Neural cell (in vitro differentiated cells): Measurements from ENCODE around the gene MDM1. TPM values are rescaled to one million over a fixed set of nuclear protein-coding genes. Genes with fewer than 3 reads are reported as not detected.

Source experiments
- H2AFZ ChIP-seq: fragments of 200-600, 300-800 bp; sonication (generic), shearing (Covaris generic); 2 replicates; pipeline ENCODE4 v1.6.0; 2014; ENCODE audit warnings: low read depth, mild to moderate bottlenecking, antibody characterized with exemption, low read length, moderate library complexity
- H3F3A ChIP-seq: fragments of 200-600 bp; shearing (Covaris generic); 2 replicates; pipeline ENCODE4 v1.6.1; 2016; ENCODE audit warnings: mild to moderate bottlenecking, moderate library complexity, mixed read lengths, antibody characterized with exemption, low read length; ENCODE audit not compliant: insufficient read depth, poor library complexity, severe bottlenecking
- H3K27ac ChIP-seq: fragments of 200-600, 300-800 bp; sonication (generic), shearing (Covaris generic); 2 replicates; pipeline ENCODE4 v1.5.1; 2014; ENCODE audit warnings: mild to moderate bottlenecking, low read length, moderate library complexity
- H3K27me3 ChIP-seq: fragments of 300-800, 200-600 bp; sonication (generic), shearing (Covaris generic); 2 replicates; pipeline ENCODE4 v1.6.0; 2014; ENCODE audit warnings: mild to moderate bottlenecking, low read depth, low read length, moderate library complexity; ENCODE audit not compliant: insufficient read depth
- H3K36me3 ChIP-seq: fragments of 300-800, 200-600 bp; sonication (generic), shearing (Covaris generic); 2 replicates; pipeline ENCODE4 v1.5.1; 2014; ENCODE audit warnings: mild to moderate bottlenecking, antibody characterized with exemption, low read length, moderate library complexity; ENCODE audit not compliant: insufficient read depth
- H3K4me2 ChIP-seq: fragments of 300-800, 200-600 bp; sonication (generic), shearing (Covaris generic); 2 replicates; pipeline ENCODE4 v1.6.0; 2014; ENCODE audit warnings: mild to moderate bottlenecking, low read length
- H3K4me3 ChIP-seq: fragments of 300-800, 200-600 bp; sonication (generic), shearing (Covaris generic); 2 replicates; pipeline ENCODE4 v1.5.1; 2014; ENCODE audit warnings: mild to moderate bottlenecking, low read length, moderate library complexity
- H3K79me2 ChIP-seq: fragments of 200-600 bp; shearing (Covaris generic); replicated peaks from 2 replicates; pipeline ENCODE4 v1.6.0; 2014; ENCODE audit warnings: mild to moderate bottlenecking, low read length, moderate library complexity; ENCODE audit not compliant: insufficient read depth
- H3K9ac ChIP-seq: fragments of 300-800, 200-600 bp; sonication (generic), shearing (Covaris generic); 2 replicates; pipeline ENCODE4 v1.6.1; 2016; ENCODE audit warnings: mild to moderate bottlenecking, low read length, mixed read lengths
- H3K9me2 ChIP-seq: fragments of 200-600 bp; shearing (Covaris generic); 2 replicates; pipeline ENCODE4 v1.6.1; 2016; ENCODE audit warnings: mild to moderate bottlenecking, low read length, mixed read lengths; ENCODE audit not compliant: insufficient read depth
- H3K9me3 ChIP-seq: fragments of 200-600, 300-800 bp; sonication (generic), shearing (Covaris generic); 2 replicates; pipeline ENCODE4 v1.6.1; 2016; ENCODE audit warnings: mild to moderate bottlenecking, mixed run types, low read length, moderate library complexity, mixed read lengths
- H4K20me1 ChIP-seq: fragments of 200-600 bp; shearing (Covaris generic); 2 replicates; pipeline ENCODE4 v1.6.1; 2016; ENCODE audit warnings: mild to moderate bottlenecking, mixed run types; ENCODE audit not compliant: insufficient read depth
- CTCF ChIP-seq: fragments of 450-650 bp; IDR thresholded peaks from 2 replicates; pipeline ENCODE4 v1.5.1; 2014; ENCODE audit warnings: antibody characterized with exemption, mild to moderate bottlenecking, moderate library complexity; ENCODE audit not compliant: poor library complexity, severe bottlenecking
- EP300 ChIP-seq: fragments of 450-650 bp; conservative IDR thresholded peaks from 2 replicates; pipeline ENCODE4 v1.6.1; 2014; ENCODE audit warnings: antibody characterized with exemption, mild to moderate bottlenecking, moderate library complexity; ENCODE audit not compliant: poor library complexity, severe bottlenecking
- EZH2 ChIP-seq: fragments of 200-600, 300-800 bp; shearing (Covaris generic), sonication (generic); IDR thresholded peaks from 2 replicates; pipeline ENCODE4 v1.6.1; 2014; ENCODE audit warnings: antibody characterized with exemption, low read length, borderline replicate concordance, mild to moderate bottlenecking; ENCODE audit not compliant: insufficient read depth, poor library complexity, severe bottlenecking
- MXI1 ChIP-seq: fragments of 450-650 bp; conservative IDR thresholded peaks from 2 replicates; pipeline ENCODE4 v1.6.1; 2014; ENCODE audit warnings: antibody characterized with exemption, mild to moderate bottlenecking; ENCODE audit not compliant: poor library complexity, severe bottlenecking
- POLR2AphosphoS5 ChIP-seq: IDR thresholded peaks from 2 replicates; pipeline ENCODE4 v1.6.1; 2012
- RAD21 ChIP-seq: fragments of 450-650 bp; conservative IDR thresholded peaks from 2 replicates; pipeline ENCODE4 v1.6.1; 2014; ENCODE audit warnings: antibody characterized with exemption, mild to moderate bottlenecking, moderate library complexity
- SMC3 ChIP-seq: fragments of 450-650 bp; conservative IDR thresholded peaks from 2 replicates; pipeline ENCODE4 v1.6.1; 2014; ENCODE audit warnings: antibody characterized with exemption, mild to moderate bottlenecking, moderate library complexity; ENCODE audit not compliant: poor library complexity
- TAF1 ChIP-seq: IDR thresholded peaks from 2 replicates; pipeline ENCODE4 v1.6.1; 2012; ENCODE audit warnings: low read depth
- polyA plus RNA-seq: library from polyadenylated mRNA; depleted of rRNA; stranded (reverse); fragments of >200 nt; gene quantifications from 2 replicates; pipeline ENCODE4 v1.2.3, GENCODE V29; 2014
- TF ChIP-seq, protein P1 (sequence below): IDR thresholded peaks from 2 replicates; pipeline ENCODE4 v1.6.1; 2012; ENCODE audit warnings: borderline replicate concordance

The MDM1 gene
- polyA plus RNA-seq, 1 donor from 2014 or later = 35.5 TPM

DNA sequence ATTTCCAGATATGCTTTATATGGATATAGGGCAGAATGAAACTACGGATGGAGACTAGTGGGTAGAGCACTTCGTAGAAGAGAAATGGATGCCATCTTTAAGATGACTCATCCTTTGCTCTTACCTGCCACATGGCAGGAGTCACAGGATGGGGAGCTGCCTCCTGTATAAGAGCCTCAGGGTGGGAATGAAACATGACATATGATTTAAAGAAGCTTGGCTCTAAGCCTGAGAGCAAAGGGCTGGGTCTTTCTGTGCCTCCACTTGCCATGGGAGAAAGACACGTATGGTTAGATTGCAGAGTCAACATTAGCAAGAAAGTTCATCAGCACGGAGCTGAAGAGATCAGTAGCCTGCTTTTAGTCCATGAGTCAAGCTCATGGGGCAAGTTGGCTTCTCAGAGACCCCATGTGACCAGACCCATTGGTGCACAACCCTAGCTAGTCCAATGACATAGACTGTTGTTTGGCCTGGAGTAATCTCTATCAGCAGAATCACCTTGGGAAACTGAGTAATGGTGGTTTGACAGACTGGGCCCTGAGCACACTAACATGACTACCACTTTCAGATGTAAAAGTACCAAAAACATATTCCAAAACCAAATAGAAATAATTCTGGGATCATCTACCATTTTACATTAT, 40.6 kb downstream of the MDM1 start:
- Histone ChIP-seq H3K79me2 (no peaks in the 10 kb centered on the region), H3F3A (no peaks in the 10 kb centered on the region), H3K27ac (no peak overlapping the region), H2AFZ (no peak overlapping the region), H3K36me3 (no peaks in the 10 kb centered on the region), H3K27me3 (no peaks in the 10 kb centered on the region), H3K9me3 (no peaks in the 10 kb centered on the region), H4K20me1 (no peaks in the 10 kb centered on the region), H3K9ac (no peak overlapping the region), H3K9me2 (no peaks in the 10 kb centered on the region), H3K4me2 (no peak overlapping the region), H3K4me3 (no peak overlapping the region)
- no peak for TF ChIP-seq TAF1
- TF ChIP-seq, protein P1, sequence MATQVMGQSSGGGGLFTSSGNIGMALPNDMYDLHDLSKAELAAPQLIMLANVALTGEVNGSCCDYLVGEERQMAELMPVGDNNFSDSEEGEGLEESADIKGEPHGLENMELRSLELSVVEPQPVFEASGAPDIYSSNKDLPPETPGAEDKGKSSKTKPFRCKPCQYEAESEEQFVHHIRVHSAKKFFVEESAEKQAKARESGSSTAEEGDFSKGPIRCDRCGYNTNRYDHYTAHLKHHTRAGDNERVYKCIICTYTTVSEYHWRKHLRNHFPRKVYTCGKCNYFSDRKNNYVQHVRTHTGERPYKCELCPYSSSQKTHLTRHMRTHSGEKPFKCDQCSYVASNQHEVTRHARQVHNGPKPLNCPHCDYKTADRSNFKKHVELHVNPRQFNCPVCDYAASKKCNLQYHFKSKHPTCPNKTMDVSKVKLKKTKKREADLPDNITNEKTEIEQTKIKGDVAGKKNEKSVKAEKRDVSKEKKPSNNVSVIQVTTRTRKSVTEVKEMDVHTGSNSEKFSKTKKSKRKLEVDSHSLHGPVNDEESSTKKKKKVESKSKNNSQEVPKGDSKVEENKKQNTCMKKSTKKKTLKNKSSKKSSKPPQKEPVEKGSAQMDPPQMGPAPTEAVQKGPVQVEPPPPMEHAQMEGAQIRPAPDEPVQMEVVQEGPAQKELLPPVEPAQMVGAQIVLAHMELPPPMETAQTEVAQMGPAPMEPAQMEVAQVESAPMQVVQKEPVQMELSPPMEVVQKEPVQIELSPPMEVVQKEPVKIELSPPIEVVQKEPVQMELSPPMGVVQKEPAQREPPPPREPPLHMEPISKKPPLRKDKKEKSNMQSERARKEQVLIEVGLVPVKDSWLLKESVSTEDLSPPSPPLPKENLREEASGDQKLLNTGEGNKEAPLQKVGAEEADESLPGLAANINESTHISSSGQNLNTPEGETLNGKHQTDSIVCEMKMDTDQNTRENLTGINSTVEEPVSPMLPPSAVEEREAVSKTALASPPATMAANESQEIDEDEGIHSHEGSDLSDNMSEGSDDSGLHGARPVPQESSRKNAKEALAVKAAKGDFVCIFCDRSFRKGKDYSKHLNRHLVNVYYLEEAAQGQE = no peak
- TF ChIP-seq EZH2 = no peak
- TF ChIP-seq EP300 = no peak
- TF ChIP-seq CTCF = no peak
- TF ChIP-seq MXI1 = no peak
- TF ChIP-seq RAD21 = no peak
- no peak for TF ChIP-seq SMC3
- TF ChIP-seq POLR2AphosphoS5 = no peak

- H3K4me3 ChIP-seq = no peak overlapping the region
- no peak overlapping the region for H2AFZ ChIP-seq
- TF ChIP-seq MXI1 = no peak
- no peak for TF ChIP-seq TAF1
- TF ChIP-seq RAD21 = no peak
- TF ChIP-seq POLR2AphosphoS5 = no peak
- no peak for TF ChIP-seq CTCF
- TF ChIP-seq, protein P1 = no peak
- TF ChIP-seq EZH2 = no peak
- no peak for TF ChIP-seq EP300
- no peak for TF ChIP-seq SMC3
- H3K27ac ChIP-seq = no peak overlapping the region
- no peak overlapping the region for H3K4me2 ChIP-seq
- H3K27me3 ChIP-seq = no peaks in the 10 kb centered on the region
- H4K20me1 ChIP-seq = no peaks in the 10 kb centered on the region
- H3K9me3 ChIP-seq = no peaks in the 10 kb centered on the region
- H3K9me2 ChIP-seq = no peaks in the 10 kb centered on the region
- H3K9ac ChIP-seq = no peak overlapping the region
- H3F3A ChIP-seq = no peaks in the 10 kb centered on the region
- no peaks in the 10 kb centered on the region for H3K36me3 ChIP-seq
- no peaks in the 10 kb centered on the region for H3K79me2 ChIP-seq
Observed at GRCh38 chr12:68290126-68290525, 42.0 kb downstream of the MDM1 start.
